MCF 10A (cell line): ENCODE data around the gene TSPAN4. TPM values are rescaled to one million over a fixed set of nuclear protein-coding genes. Genes with fewer than 3 reads are reported as not detected.

Experiments used
- BruUV-seq: library from RNA; stranded (reverse); fragments of 400-500 nt; replicated peaks from 2 replicates; lab custom pipeline; 2021; lab: Mats Ljungman, UMichigan
- CTCF ChIA-PET: fragments of 300-600 bp; sonication (Branson Sonifier 250); formaldehyde crosslinking; extraction: SDS; loops from one replicate; lab custom pipeline; 2021; ENCODE audit warnings: antibody characterized with exemption, inconsistent platforms; lab: Yijun Ruan, JAX
- POLR2A ChIA-PET: fragments of 300-600, 350-650 bp; sonication (Branson Sonifier 250); formaldehyde crosslinking; extraction: SDS; loops from one replicate; lab custom pipeline; 2020; ENCODE audit warnings: antibody characterized with exemption, inconsistent platforms; lab: Yijun Ruan, JAX
- DNase-seq: peaks from one replicate; pipeline ENCODE4 v3.0.0-alpha.2; 2018; ENCODE audit not compliant: unreplicated experiment
- H3K27ac Mint-ChIP-seq: one replicate; pipeline ENCODE4 v1.8.0; 2022; ENCODE audit warnings: mild to moderate bottlenecking, low read depth, mixed read lengths; ENCODE audit not compliant: unreplicated experiment
- H3K27me3 Mint-ChIP-seq: one replicate; pipeline ENCODE4 v1.8.0; 2022; ENCODE audit warnings: mixed read lengths; ENCODE audit not compliant: insufficient read depth, unreplicated experiment
- H3K36me3 Mint-ChIP-seq: one replicate; pipeline ENCODE4 v1.8.0; 2022; ENCODE audit warnings: mild to moderate bottlenecking, moderate library complexity, mixed read lengths; ENCODE audit not compliant: insufficient read depth, unreplicated experiment
- H3K4me1 Mint-ChIP-seq: one replicate; pipeline ENCODE4 v1.8.0; 2022; ENCODE audit warnings: mixed read lengths; ENCODE audit not compliant: insufficient read depth, unreplicated experiment
- H3K4me3 Mint-ChIP-seq: one replicate; pipeline ENCODE4 v1.8.0; 2022; ENCODE audit warnings: mild to moderate bottlenecking, moderate library complexity, mixed read lengths; ENCODE audit not compliant: unreplicated experiment
- H3K9me3 Mint-ChIP-seq: one replicate; pipeline ENCODE4 v1.8.0; 2022; ENCODE audit warnings: mixed read lengths; ENCODE audit not compliant: unreplicated experiment
- CTCF ChIP-seq: fragments of 200-600 bp; IDR thresholded peaks from one replicate; pipeline ENCODE4 v1.8.0; 2022; ENCODE audit warnings: antibody characterized with exemption, mild to moderate bottlenecking; ENCODE audit not compliant: unreplicated experiment
- intact Hi-C: fragments of 100-400 bp; cut with micrococcal nuclease; formaldehyde crosslinking; loops from 2 replicates; pipeline ENCODE4 v1.14.1; 2022
- total RNA-seq: library from RNA; stranded (reverse); gene quantifications from 2 replicates; pipeline ENCODE4 v1.2.3, GENCODE V29; 2022

Gene TSPAN4
- total RNA-seq, 1 experiment from 2014 or later, result 148 TPM

GRCh38 chr11:904380-904779, 61.7 kb downstream of the TSPAN4 start:
- DNase-seq, result no peak
- Mint-ChIP-seq H3K27ac (no peak overlapping the region), H3K27me3 (no peaks in the 10 kb centered on the region), H3K4me1 (peaks cover 6% of the 10 kb centered on the region), H3K36me3 (peaks cover 19% of the 10 kb centered on the region), H3K4me3 (no peak overlapping the region), H3K9me3 (no peaks in the 10 kb centered on the region)
- TF ChIP-seq CTCF, result no peak
- intact Hi-C loops, result no loop called here
- CTCF ChIA-PET, result no interaction called here
- BruUV-seq, result no TSS peak
- POLR2A ChIA-PET, result no interaction called here

- POLR2A ChIA-PET, result no interaction called here
- H3K9me3 Mint-ChIP-seq, result no peaks in the 10 kb centered on the region
- H3K36me3 Mint-ChIP-seq, result peaks cover 19% of the 10 kb centered on the region
- H3K27ac Mint-ChIP-seq, result no peak overlapping the region
- peaks cover 6% of the 10 kb centered on the region for H3K4me1 Mint-ChIP-seq
- DNase-seq, result no peak
- H3K27me3 Mint-ChIP-seq, result no peaks in the 10 kb centered on the region
- H3K4me3 Mint-ChIP-seq, result no peak overlapping the region
- TF ChIP-seq CTCF, result no peak
- intact Hi-C loops, result no loop called here
- CTCF ChIA-PET, result interaction anchor here (0.6 kb wide), 1 partner anchor 437 kb away, joined by 3 read pairs; no protein-coding TSS in a partner anchor
- no TSS peak for BruUV-seq
These were observed 63.3 kb downstream of the TSPAN4 start for GRCh38 chr11:905952-906351.

GRCh38 chr11:907668-908067, 65.0 kb downstream of the TSPAN4 start:
- POLR2A ChIA-PET, result interaction anchor here (0.7 kb wide), 1 partner anchor 73 kb away, joined by 4 read pairs; no protein-coding TSS in a partner anchor
- H3K36me3 Mint-ChIP-seq, result peaks cover 16% of the 10 kb centered on the region
- peaks cover 11% of the 10 kb centered on the region for H3K4me1 Mint-ChIP-seq
- H3K27me3 Mint-ChIP-seq, result no peaks in the 10 kb centered on the region
- no peak for TF ChIP-seq CTCF
- BruUV-seq, result no TSS peak
- no peak for DNase-seq
- intact Hi-C loops, result no loop called here
- no peaks in the 10 kb centered on the region for H3K9me3 Mint-ChIP-seq
- CTCF ChIA-PET, result interaction anchor here (0.6 kb wide), 1 partner anchor 668 kb away, joined by 3 read pairs; no protein-coding TSS in a partner anchor
- no peak overlapping the region for H3K27ac Mint-ChIP-seq
- H3K4me3 Mint-ChIP-seq, result no peak overlapping the region

GRCh38 chr11:908273-908672, 65.6 kb downstream of the TSPAN4 start:
- Mint-ChIP-seq H3K27me3 (no peaks in the 10 kb centered on the region), H3K9me3 (no peaks in the 10 kb centered on the region), H3K4me1 (peaks cover 11% of the 10 kb centered on the region), H3K36me3 (peaks cover 10% of the 10 kb centered on the region), H3K27ac (no peak overlapping the region), H3K4me3 (no peak overlapping the region)
- ChIA-PET POLR2A (no interaction called here), CTCF (no interaction called here)
- DNase-seq, result no peak
- no TSS peak for BruUV-seq
- TF ChIP-seq CTCF, result no peak
- intact Hi-C loops, result no loop called here
